GM19395 (cell line): Measurements from ENCODE around the gene PLXNA1.

Experiments
- ATAC-seq: cut with Tn5 transposase; IDR thresholded peaks from one replicate; pipeline ENCODE4 v1.9.1; 2021; ENCODE audit warnings: mild to moderate bottlenecking, moderate library complexity; ENCODE audit not compliant: unreplicated experiment

Gene PLXNA1

DNA sequence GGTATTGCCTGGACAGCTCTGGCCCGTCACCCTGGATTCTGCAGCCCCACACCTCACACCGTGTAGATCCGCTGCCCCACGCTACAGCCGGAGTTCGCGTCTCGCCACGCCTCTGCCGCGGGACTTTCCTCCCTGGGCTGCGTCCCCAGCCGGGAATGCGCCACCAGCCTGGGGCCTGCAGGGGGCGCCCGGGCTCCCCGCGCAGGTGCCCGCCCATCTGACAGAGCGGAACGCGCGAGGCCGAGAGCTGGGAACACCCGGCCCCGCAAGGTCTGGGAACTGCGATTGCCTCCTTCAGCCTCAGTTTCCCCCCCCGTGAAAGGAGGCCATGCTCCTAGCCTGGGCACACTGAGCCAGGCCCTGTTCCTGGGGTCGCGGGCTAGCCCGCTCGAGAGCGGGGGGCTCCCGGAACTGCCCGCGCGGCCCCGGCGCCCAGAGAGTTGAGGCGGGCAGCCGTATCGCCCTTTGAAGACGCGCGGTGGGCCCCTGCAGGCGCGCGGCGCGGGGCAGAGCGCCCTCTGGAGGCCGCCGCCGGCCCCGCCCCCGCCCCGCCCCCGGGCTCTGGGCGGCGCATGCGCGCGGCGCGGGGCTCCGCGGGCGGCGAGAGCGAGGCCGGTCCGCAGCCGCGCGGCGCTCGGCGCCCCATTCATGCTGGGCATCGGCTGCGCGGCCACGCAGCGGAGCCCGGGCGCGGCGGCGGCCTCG, at the start of gene PLXNA1:
TSS of gene PLXNA1 (plus strand) at position 645 of the 705 bp plus-strand sequence. CDS start 5,479 bp downstream, outside the sequence.
- peak; percentile 78 for ATAC-seq

DNA sequence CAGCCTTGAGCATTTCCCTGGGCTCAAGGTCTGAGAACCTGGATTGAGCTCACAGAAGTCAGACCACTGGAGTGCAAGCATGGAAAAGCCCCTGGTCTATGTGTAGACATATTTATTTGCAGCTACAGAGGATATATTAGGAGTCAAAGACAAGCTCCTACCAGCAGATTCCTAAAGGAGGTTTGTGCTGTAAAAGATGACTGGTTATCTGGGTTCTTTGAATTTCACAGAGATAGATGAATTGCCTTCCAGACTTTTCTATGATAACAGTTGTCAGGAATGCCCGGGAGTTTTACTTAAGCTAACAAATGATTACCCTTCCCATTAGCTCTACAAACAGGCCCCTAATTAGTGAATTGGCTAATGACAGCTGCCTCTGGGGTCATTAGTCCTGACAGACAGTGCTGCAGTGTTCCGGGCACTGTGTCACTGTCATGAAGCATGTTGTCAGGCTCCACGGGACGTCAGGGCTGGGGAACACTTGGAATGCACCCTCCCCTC, 48.8 kb upstream of the PLXNA1 start:
- no peak for ATAC-seq

GRCh38 chr3:126934991-126935390, 47.9 kb upstream of the PLXNA1 start:
- no peak for ATAC-seq

DNA sequence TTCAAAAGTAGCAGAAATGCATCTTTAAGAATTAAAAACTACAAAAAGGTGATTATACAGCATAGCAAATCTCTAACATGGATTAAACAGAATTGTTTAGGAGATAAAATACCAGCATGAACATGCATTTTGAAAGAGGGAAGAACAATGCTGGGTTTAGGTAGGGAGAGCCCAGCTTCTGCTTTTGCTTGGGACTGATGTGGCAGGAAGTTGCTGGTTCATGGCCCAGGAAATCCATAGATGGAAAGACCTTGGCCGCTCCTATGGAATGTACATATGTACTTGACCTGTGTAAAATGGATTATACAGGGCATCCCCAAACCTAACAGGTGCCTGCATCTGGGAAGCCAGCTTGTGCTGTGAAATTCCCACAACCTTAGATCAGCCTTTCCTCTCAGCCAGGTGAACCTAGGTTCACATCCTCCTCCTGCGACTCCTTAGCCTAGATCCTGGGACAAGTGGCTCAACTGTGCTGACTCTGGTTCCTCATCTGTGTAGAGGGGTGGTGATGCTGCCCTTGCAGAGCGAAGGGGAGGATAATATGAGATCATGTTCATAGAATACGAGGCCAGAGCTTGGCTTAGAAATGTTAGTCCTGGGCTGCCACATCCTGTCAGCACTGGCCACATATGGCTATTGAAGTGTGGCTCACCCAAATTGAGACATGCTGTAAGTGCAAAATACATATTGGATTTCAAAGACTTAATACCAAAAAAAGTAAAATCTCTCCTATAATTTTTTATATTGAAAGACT, 47.0 kb upstream of the PLXNA1 start:
- no peak for ATAC-seq

DNA sequence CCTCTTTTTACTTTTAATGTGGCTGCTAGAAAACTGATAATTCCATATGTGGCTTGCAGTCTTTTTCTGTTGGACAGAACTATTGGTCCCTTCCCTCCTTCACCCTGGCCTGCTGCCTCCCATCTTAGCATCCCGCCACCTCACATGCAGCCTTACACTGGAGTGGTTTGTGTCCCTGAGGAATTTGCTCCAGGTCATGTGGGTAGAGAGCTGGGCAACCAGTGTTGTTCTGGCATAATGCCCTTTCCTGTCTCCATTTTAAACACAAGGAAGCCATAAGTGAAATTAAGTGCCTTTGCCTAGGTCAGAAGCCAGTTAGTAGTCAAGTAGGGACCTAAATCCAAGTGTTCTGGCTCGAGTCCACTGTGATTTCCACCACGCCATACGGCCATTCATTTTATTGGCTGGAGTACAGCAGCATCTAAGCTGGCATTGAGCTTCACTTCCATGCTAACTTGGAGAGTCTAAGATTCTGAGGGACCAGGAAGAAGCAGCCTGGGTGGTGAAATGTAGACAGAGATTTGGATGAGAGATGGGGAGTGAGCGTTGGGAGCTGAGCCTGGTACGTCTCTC, 46.0 kb upstream of the PLXNA1 start:
- ATAC-seq: no peak

- no peak for ATAC-seq
Measured at GRCh38 chr3:126937533-126937932, 45.4 kb upstream of the PLXNA1 start.

DNA sequence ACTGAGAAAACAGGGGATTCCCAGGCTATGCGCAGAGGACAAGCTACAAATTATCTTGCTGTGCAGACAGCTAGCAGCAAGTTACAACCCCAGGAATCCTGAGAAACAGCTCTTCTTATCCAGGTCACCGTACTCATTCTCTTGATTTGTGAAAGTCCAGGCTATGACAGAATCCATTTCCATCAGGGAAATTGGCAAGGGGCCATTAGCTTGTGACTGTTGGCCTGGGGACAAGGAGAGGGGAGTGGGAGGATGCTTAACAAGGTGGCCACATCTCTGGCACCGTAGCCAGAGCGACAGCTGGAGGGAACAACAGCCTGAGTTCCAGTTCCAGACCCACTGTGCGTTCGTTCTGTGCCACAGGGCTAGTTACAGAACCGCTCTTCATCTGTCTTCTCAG, 44.9 kb upstream of the PLXNA1 start:
- ATAC-seq: no peak

DNA sequence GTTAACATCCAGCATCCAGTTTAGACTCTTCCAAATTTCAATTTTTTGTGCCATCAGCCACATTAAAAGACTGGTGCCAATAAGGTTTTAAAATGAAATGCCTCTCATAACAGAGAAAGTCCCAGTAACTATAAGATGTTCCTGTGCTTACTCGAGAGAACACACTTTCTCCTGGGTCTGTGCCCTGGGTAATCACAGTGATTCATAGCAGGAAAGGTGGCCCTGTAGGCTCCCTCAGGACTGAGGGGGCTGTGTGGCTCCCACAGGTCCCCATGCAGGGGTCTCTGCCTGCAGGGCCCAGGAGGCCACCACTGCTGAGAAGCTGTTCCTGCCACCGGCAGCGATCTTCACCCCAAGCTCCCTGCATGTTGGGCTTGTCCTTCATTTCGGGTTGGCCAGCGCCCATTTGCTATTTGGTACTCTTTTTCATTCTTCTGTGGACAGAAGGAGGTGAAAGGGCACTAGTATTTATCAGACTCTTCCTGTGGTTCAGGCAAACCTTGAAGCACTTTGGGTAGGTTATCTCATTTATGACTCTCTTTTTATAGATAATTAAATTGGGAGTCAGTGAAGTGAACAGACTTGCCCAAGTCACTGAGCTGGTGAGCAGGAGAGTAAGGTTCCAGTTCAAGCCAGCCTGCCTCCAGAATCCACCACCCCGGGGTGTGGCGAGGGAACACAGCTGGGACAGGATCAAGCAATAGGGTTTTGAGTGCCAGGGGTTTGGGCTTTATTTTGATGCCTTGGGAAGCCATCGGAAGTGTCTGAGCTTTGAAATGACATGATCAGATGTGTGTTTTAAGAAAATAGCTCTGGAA, 44.2 kb upstream of the PLXNA1 start:
- ATAC-seq: no peak

DNA sequence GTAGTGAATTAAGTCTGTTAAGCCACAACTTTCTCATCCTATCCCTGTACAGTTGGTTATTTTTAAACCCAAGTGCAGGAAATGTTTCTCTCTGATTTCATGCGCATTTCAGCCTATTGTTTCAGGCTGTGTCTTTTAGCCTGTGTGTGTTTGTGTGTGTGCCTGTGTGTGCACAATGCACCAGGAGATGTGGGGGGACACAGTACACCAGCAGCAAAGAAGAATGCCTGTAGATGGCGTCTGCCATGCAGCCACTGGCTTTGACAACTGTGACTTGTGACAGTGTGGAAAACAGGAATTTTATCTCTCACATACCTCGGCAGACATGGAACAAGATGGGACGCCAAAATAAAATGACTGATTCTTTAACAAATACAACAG, 43.6 kb upstream of the PLXNA1 start:
- ATAC-seq: no peak

DNA sequence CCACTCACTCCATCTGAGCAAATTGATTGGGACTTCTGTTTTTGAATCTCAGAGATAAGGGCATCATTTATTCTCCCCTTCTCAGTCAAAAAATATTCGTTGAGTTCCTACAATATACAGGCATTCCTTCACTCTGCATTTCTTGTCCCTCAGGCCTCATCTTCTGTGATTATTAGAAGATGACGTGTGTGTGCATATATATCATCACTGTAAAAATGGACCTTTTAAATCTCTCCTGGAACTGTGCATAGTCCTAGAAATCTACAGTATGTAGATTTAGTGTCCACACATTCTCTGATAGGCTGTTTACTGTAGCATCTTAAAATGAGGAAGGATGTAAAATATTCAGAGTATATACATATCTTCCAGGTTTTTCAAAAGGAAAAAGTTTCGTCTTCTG, 43.2 kb upstream of the PLXNA1 start:
- no peak for ATAC-seq

GRCh38 chr3:126941721-126942270, 41.1 kb upstream of the PLXNA1 start:
- no peak for ATAC-seq

- ATAC-seq: no peak
Measured at GRCh38 chr3:126944089-126944965, 38.6 kb upstream of the PLXNA1 start.

DNA sequence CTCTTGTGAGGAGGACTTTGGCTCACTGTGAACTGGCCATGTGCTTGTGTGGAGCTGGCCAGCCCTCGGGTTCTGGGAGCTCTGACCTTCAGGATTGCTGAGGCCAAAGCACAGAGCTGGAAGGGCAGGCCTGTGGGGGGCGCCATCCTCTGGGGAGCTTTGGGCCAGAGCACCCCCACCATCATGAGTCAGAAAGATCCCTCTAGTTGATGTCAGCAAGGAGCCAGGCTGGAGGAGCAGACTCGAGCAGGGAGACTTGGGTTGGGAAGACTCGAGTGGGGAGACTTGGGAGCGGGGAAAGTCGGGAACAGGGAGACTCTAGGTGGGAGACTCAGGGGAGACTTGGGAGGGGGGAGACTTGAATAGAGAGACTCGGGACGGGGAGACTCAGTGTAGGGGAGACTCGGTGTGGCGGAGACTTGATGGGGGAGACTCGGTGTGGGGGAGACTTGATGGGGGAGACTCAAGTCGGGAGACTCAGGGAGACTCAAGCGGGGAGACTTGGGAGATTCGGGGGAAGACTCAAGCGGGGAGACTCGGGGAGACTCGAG, 37.7 kb upstream of the PLXNA1 start:
- ATAC-seq: no peak

DNA sequence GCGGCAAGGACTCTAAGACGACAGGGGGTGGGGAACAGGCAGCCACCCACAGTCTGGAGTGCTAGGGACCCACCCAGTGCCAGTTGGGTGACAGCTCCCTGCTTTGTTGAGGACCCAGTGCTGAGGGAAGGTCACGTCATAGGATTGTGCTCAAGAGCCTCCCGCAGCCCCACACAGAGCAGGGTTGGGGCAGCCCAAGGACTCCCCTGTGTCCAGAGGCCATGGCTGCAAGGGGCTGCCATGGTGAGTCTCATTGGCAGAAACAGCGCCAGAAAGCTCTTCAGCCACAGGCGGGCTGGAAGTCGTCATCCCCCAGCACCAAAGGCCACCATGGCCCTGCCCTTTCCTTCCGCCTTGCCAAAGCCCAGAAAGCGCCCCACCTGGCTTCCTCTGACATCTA, 37.0 kb upstream of the PLXNA1 start:
- no peak for ATAC-seq

- ATAC-seq: no peak
Measured at GRCh38 chr3:126946405-126946804, 36.5 kb upstream of the PLXNA1 start.

DNA sequence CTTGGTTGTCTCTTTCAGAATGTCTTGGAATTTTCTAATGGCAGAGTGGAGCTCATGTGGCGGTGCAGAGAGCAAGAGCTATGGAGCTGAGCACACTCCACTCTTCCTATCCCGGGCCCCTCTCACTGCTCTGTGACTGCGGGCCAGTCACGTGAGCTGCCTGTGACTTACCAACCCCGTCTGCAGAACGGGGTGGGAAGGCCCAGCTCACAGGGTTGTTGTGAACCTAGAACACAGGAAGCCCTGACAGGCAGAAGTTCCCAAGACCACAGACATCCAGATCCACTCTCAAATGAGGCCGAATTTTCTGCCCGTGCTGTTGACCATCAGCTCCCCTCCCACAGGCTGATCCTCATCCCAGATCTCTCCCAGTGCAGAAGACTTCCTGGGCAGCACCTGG, 35.5 kb upstream of the PLXNA1 start:
- ATAC-seq: no peak

- no peak for ATAC-seq
Measured at GRCh38 chr3:126948980-126949535, 33.9 kb upstream of the PLXNA1 start.

- no peak for ATAC-seq
Measured at GRCh38 chr3:126951561-126951960, 31.4 kb upstream of the PLXNA1 start.

DNA sequence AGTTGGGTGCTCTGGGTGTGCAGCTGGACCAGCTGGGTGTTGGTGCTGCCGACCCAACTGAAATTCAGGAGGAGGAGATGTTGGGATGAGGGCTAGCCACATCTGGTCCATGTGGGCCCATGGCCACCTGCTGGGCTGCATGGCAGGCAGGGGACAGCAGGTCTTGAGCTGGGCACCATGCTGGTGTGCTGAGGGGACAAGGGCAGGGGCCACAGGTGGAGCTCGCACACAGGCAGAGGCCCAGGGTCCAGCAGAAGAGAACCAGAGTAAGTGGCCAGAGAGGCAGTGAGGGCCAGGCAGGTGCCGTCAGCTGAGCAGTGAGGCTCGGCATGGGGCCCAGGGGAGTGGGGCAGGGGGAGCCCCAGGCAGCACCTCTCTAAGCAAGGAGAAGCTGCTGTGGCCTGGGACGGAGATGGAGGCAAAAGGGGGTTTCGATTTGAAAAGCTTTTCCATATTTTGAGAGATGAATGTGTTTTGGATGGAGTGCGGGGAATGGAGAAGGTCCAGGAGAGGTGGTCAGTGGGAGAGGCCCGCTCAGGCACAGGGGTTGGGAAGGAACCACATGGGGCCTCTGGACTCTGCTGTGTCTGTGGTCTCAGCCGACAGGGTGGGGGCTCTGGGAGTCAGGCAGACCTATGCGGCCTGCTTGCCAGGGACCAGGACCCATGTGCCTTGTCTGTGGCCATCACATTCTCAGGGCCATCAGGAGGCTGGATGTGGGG, 30.5 kb upstream of the PLXNA1 start:
- ATAC-seq: no peak
